PFSK-1 (cell line): ENCODE measurements around the gene OMP.

ENCODE experiments used
- FOXP2 ChIP-seq: optimal IDR thresholded peaks from 2 replicates; pipeline ENCODE3; 2011; ENCODE audit warnings: borderline replicate concordance, control low read depth, inconsistent platforms; ENCODE audit not compliant: insufficient read depth; ENCODE audit errors: extremely low read length, extremely low read depth
- POLR2AphosphoS5 ChIP-seq: IDR thresholded peaks from 2 replicates; pipeline ENCODE4 v1.6.1; 2012; ENCODE audit warnings: low read depth, mild to moderate bottlenecking, control low read depth, low read length, moderate library complexity
- SIN3A ChIP-seq: IDR thresholded peaks from 2 replicates; pipeline ENCODE4 v1.6.1; 2012; ENCODE audit warnings: mild to moderate bottlenecking, low read length, moderate library complexity, borderline replicate concordance; ENCODE audit not compliant: insufficient read depth
- TAF1 ChIP-seq: IDR thresholded peaks from 2 replicates; pipeline ENCODE4 v1.6.1; 2012; ENCODE audit warnings: low read length, control low read depth, borderline replicate concordance; ENCODE audit not compliant: insufficient read depth

- TF ChIP-seq POLR2AphosphoS5 (no peak), SIN3A (no peak), TAF1 (no peak), FOXP2 (no peak)
These were observed 21.4 kb downstream of the OMP start for GRCh38 chr11:77124041-77124440.
